B cell (primary cell): ENCODE results near the gene RGS9BP. TPM values are rescaled to one million over a fixed set of nuclear protein-coding genes. Genes with fewer than 3 reads are reported as not detected.

ENCODE experiments used
- ATAC-seq: fragments of 200-7000 bp; cut with Tn5 transposase; one replicate; pipeline ENCODE4 v1.10.0; 2021; ENCODE audit warnings: low read depth, mild to moderate bottlenecking, moderate number of reproducible peaks, moderate library complexity
- CTCF ChIA-PET: fragments of 350-600 bp; sonication (Branson Sonifier 250); formaldehyde crosslinking; loops from one replicate; lab custom pipeline; 2021; ENCODE audit warnings: antibody characterized with exemption, inconsistent platforms; lab: Charles Lee
- POLR2A ChIA-PET: fragments of 350-600 bp; sonication (Branson Sonifier 250); formaldehyde crosslinking; loops from one replicate; lab custom pipeline; 2021; ENCODE audit warnings: antibody characterized with exemption; lab: Charles Lee
- DNase-seq: peaks from one replicate; pipeline ENCODE4 v3.0.0; 2013
- H2AFZ ChIP-seq: 2 replicates; pipeline ENCODE4 v1.6.1; 2012; ENCODE audit warnings: mild to moderate bottlenecking, low read depth, low read length; ENCODE audit not compliant: insufficient read depth, poor library complexity, severe bottlenecking
- H3K27ac ChIP-seq, 2 donors: 1 replicate in 1 of 2; 2 replicates in 1 of 2; pipeline ENCODE4 v1.5.1; 2012 to 2013; ENCODE audit warnings: low read length in 2 of 2, mild to moderate bottlenecking in 2 of 2, moderate library complexity in 1 of 2
- H3K27me3 ChIP-seq, 4 experiments: fragments of 200-600 bp in 1 of 4; sonication (generic) in 1 of 4; replicated peaks in 1 of 4; 1 replicate in 2 of 4; 2 replicates in 2 of 4; pipeline versions ENCODE4 v1.6.1 to v1.7.0; 2013 to 2016; ENCODE audit warnings: low read length in 3 of 4, mild to moderate bottlenecking in 2 of 4, mixed read lengths in 1 of 4, moderate library complexity in 1 of 4; ENCODE audit not compliant: insufficient read depth in 4 of 4, control insufficient read depth in 3 of 4; ENCODE audit errors: control extremely low read depth in 1 of 4
- H3K36me3 ChIP-seq, 2 experiments: replicated peaks in 1 of 2; 1 replicate in 1 of 2; 2 replicates in 1 of 2; pipeline versions ENCODE4 v1.6.1 to v1.7.1; 2013; ENCODE audit warnings: low read length in 1 of 2; ENCODE audit not compliant: insufficient read depth in 2 of 2, control insufficient read depth in 1 of 2; ENCODE audit errors: control extremely low read depth in 1 of 2, extremely low read depth in 1 of 2
- H3K4me1 ChIP-seq, 2 donors: fragments of 200-600 bp in 1 of 2; sonication (generic) in 1 of 2; 1 replicate in 1 of 2; 2 replicates in 1 of 2; pipeline versions ENCODE4 v1.5.1 to v1.6.1; 2013 to 2017; ENCODE audit warnings: low read length in 2 of 2; ENCODE audit not compliant: control insufficient read depth in 2 of 2, insufficient read depth in 2 of 2
- H3K4me2 ChIP-seq: replicated peaks from 2 replicates; pipeline ENCODE3; 2012; ENCODE audit warnings: mild to moderate bottlenecking, low read depth, low read length; ENCODE audit not compliant: poor library complexity, severe bottlenecking
- H3K4me3 ChIP-seq, 5 experiments: fragments of 200-600 bp in 1 of 5; sonication (generic) in 1 of 5; 1 replicate in 3 of 5; 2 replicates in 2 of 5; pipeline versions ENCODE4 v1.5.1 to v1.7.0; 2011 to 2016; ENCODE audit warnings: low read length in 4 of 5, mild to moderate bottlenecking in 4 of 5, low read depth in 2 of 5, control low read depth in 1 of 5, moderate library complexity in 1 of 5; ENCODE audit not compliant: insufficient read depth in 1 of 5; ENCODE audit errors: control extremely low read depth in 1 of 5, extremely low read depth in 1 of 5
- H3K79me2 ChIP-seq: fragments of 200-600 bp; sonication (generic); one replicate; pipeline ENCODE4 v1.6.0; 2016; ENCODE audit warnings: low read length; ENCODE audit not compliant: control insufficient read depth, insufficient read depth
- H3K9ac ChIP-seq: fragments of 200-600 bp; sonication (generic); 2 replicates; pipeline ENCODE4 v1.6.1; 2017; ENCODE audit warnings: mild to moderate bottlenecking, low read length, moderate library complexity
- H3K9me3 ChIP-seq, 3 donors: one replicate each; pipeline versions ENCODE4 v1.6.1 to v1.7.1; 2013; ENCODE audit warnings: low read length in 2 of 3; ENCODE audit not compliant: control insufficient read depth in 2 of 3, insufficient read depth in 1 of 3; ENCODE audit errors: control extremely low read depth in 1 of 3
- H4K20me1 ChIP-seq: 2 replicates; pipeline ENCODE4 v1.6.0; 2012; ENCODE audit warnings: mild to moderate bottlenecking, low read length; ENCODE audit not compliant: insufficient read depth, control insufficient read depth, poor library complexity, severe bottlenecking
- H3K27ac Mint-ChIP-seq: one replicate; pipeline ENCODE4 v1.8.0; 2021; ENCODE audit warnings: mixed read lengths
- H3K27me3 Mint-ChIP-seq: one replicate; pipeline ENCODE4 v1.8.0; 2021; ENCODE audit warnings: mixed read lengths
- H3K4me1 Mint-ChIP-seq: one replicate; pipeline ENCODE4 v1.8.0; 2021; ENCODE audit warnings: mixed read lengths
- H3K4me3 Mint-ChIP-seq: one replicate; pipeline ENCODE4 v1.8.0; 2021; ENCODE audit warnings: mixed read lengths
- H3K9me3 Mint-ChIP-seq: one replicate; pipeline ENCODE4 v1.8.0; 2022; ENCODE audit warnings: mixed read lengths; ENCODE audit not compliant: insufficient read depth
- CTCF ChIP-seq: fragments of 200-600 bp; IDR thresholded peaks from one replicate; pipeline ENCODE4 v1.8.0; 2022; ENCODE audit warnings: antibody characterized with exemption, mild to moderate bottlenecking
- EZH2 ChIP-seq: IDR thresholded peaks from 2 replicates; pipeline ENCODE4 v1.6.1; 2012; ENCODE audit warnings: borderline replicate concordance, low read depth, mild to moderate bottlenecking, moderate library complexity, low read length; ENCODE audit not compliant: insufficient read depth, poor library complexity, severe bottlenecking
- WGBS: methylation state at CpG from one replicate; pipeline ENCODE4 v1.1.5; 2013; ENCODE audit warnings: missing lambda C conversion rate; ENCODE audit not compliant: insufficient coverage; 5-methylcytosine and 5-hydroxymethylcytosine counted together
- intact Hi-C: fragments of 100-400 bp; cut with micrococcal nuclease; formaldehyde crosslinking; loops from one replicate; pipeline ENCODE4 v1.10.0; 2022
- polyA plus RNA-seq: library from polyadenylated mRNA; depleted of rRNA; stranded (reverse); fragments of >200 nt; gene quantifications from 2 replicates; pipeline ENCODE4 v1.2.3, GENCODE V29; 2012
- total RNA-seq, 2 donors: library from RNA; stranded (reverse); fragments of 120-200 nt in 1 of 2; gene quantifications; 1 replicate in 1 of 2; 2 replicates in 1 of 2; pipeline versions ENCODE4 v1.2.3 to v1.2.4, GENCODE V29; 2013 to 2022

RGS9BP gene
- total and polyA plus RNA-seq, 2 donors (not counting 1 experiment from before 2014, with no cell fraction given): 0.03 to 0.25 TPM

DNA sequence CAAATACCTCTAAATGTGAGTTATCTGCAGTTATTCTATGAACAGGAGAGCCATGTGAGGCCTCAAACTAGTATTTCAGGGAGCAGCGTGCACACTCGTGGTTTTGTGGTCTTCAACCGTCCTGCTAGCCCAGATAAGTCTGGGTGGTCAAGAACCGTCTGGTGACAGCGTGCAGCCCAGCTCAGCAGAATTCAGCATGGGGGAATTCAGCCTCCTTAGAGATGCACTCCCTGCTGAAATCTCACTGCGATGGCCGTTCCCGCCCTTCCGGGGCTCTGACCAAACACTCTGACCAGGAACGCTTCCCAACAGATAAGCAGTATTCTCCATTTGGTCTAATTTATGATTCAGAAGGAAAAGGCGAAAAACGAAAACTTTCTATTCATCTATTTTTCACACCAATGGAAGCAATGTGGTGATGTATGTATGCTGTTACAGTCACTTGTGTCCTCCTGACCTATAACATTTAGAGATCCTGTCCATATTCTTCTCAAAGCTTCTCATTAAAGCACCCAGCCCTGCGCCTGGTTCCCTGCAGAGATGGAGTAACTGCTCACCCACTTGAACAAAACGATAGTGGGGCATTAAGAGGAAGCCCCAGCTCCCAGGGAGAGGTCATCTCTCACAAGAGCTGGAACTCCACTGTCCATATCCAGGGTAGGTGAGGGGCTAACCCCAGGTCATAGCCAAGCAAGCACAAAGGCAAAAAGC, 3.6 kb upstream of the RGS9BP start:
- H3K4me1 ChIP-seq: peaks cover 20 to 34% of the 10 kb centered on the region in 2 donors
- H3K27me3 ChIP-seq: peaks cover 0 to 13% (median 3%) of the 10 kb centered on the region in 4 experiments
- no peak overlapping the region for H3K27ac Mint-ChIP-seq
- H3K27ac ChIP-seq: no peak overlapping the region
- no peak overlapping the region for H3K4me3 ChIP-seq
- H3K27me3 Mint-ChIP-seq: peaks cover 1% of the 10 kb centered on the region
- no peak overlapping the region for H3K4me2 ChIP-seq
- H3K9me3 Mint-ChIP-seq: no peaks in the 10 kb centered on the region
- ChIA-PET CTCF (no interaction called here), POLR2A (no interaction called here)
- no peak overlapping the region for H3K9ac ChIP-seq
- peaks cover 0 to 12% (median 0%) of the 10 kb centered on the region in 3 donors for H3K9me3 ChIP-seq
- peaks cover 37% of the 10 kb centered on the region for H3K4me1 Mint-ChIP-seq
- peaks cover 0 to under 1% of the 10 kb centered on the region in 2 experiments for H3K36me3 ChIP-seq
- intact Hi-C loops: loop anchor here (10.0 kb wide), 1 partner anchor 413 kb away; the partner anchor contains the start of gene GPATCH1
- no peak overlapping the region for H2AFZ ChIP-seq
- DNase-seq: no peak
- ATAC-seq: no peak
- peaks cover 74% of the 10 kb centered on the region for H3K79me2 ChIP-seq
- H3K4me3 Mint-ChIP-seq: peak overlapping the region; percentile 32
- TF ChIP-seq EZH2: no peak
- TF ChIP-seq CTCF: no peak
- 43% methylated on average over 11 of the region's 14 CpGs for WGBS
- H4K20me1 ChIP-seq: peaks cover 55% of the 10 kb centered on the region

DNA sequence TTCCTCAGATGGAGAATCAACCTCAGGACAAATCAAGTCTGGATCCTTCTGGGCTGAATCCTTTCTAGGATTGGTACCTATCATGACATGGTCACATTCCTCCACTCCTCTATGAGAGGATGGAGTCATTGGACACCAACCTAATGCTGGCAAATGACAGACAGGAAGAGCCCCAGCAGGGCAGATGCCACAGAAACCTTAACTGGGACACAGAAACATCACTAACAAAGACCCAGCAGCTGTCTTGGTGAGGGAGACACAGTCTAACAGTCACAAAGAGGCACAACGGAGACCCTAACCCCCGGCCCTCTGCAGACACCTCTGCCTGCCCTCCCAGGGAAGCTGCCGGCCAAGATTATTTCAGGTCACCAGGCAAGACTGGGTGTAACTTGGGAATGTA, 2.8 kb upstream of the RGS9BP start:
- H3K4me1 ChIP-seq: peaks cover 25 to 34% of the 10 kb centered on the region in 2 donors
- 90% methylated on average over 2 of the region's 3 CpGs for WGBS
- no peaks in the 10 kb centered on the region for H3K9me3 Mint-ChIP-seq
- peaks cover 8% of the 10 kb centered on the region for H3K27me3 Mint-ChIP-seq
- CTCF ChIA-PET: no interaction called here
- H3K4me2 ChIP-seq: no peak overlapping the region
- H3K27ac Mint-ChIP-seq: no peak overlapping the region
- TF ChIP-seq EZH2 (no peak), CTCF (no peak)
- peak overlapping the region; percentile 73 for H3K4me3 Mint-ChIP-seq
- no peak overlapping the region for H3K9ac ChIP-seq
- no peak for DNase-seq
- peaks cover 44% of the 10 kb centered on the region for H3K4me1 Mint-ChIP-seq
- peaks cover 67% of the 10 kb centered on the region for H3K79me2 ChIP-seq
- no peak overlapping the region for H3K27ac ChIP-seq
- H4K20me1 ChIP-seq: peaks cover 52% of the 10 kb centered on the region
- no peaks in the 10 kb centered on the region for H3K36me3 ChIP-seq
- peaks cover 0 to 13% (median 0%) of the 10 kb centered on the region in 3 donors for H3K9me3 ChIP-seq
- no peak for ATAC-seq
- peaks cover 0 to 21% (median 7%) of the 10 kb centered on the region in 4 experiments for H3K27me3 ChIP-seq
- POLR2A ChIA-PET: interaction anchor here (0.5 kb wide), 1 partner anchor 321 kb away, joined by 3 read pairs; no protein-coding TSS in a partner anchor
- intact Hi-C loops: loop anchor here (10.0 kb wide), 1 partner anchor 412 kb away; the partner anchor contains the start of gene GPATCH1
- H2AFZ ChIP-seq: no peak overlapping the region
- no peak overlapping the region for H3K4me3 ChIP-seq
